ENCODE measurements around the gene GRB7.
A peak's percentile ranks its signal among the peaks of the same experiment; 100 is the strongest.

The GRB7 gene

GRCh38 chr17:39754958-39755553 is 17.3 kb downstream of the GRB7 start:
- peak; percentile 47 for DNase-seq (ENCODE audit: low read depth)
- peak overlapping the region; percentile 70 for H3K4me3 ChIP-seq (ENCODE audit: low read depth, low read length)
- TF ChIP-seq, protein P1, sequence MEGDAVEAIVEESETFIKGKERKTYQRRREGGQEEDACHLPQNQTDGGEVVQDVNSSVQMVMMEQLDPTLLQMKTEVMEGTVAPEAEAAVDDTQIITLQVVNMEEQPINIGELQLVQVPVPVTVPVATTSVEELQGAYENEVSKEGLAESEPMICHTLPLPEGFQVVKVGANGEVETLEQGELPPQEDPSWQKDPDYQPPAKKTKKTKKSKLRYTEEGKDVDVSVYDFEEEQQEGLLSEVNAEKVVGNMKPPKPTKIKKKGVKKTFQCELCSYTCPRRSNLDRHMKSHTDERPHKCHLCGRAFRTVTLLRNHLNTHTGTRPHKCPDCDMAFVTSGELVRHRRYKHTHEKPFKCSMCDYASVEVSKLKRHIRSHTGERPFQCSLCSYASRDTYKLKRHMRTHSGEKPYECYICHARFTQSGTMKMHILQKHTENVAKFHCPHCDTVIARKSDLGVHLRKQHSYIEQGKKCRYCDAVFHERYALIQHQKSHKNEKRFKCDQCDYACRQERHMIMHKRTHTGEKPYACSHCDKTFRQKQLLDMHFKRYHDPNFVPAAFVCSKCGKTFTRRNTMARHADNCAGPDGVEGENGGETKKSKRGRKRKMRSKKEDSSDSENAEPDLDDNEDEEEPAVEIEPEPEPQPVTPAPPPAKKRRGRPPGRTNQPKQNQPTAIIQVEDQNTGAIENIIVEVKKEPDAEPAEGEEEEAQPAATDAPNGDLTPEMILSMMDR (IDR thresholded peaks at IDR 0.05; ENCODE audit: insufficient read depth, low read depth, low read length, missing control alignments) = no peak

GRCh38 chr17:39755554-39756379 is 18.0 kb downstream of the GRB7 start:
- DNase-seq (ENCODE audit: low read depth) = peak; percentile 92
- TF ChIP-seq, protein P1 (IDR thresholded peaks at IDR 0.05; ENCODE audit: insufficient read depth, low read depth, low read length, missing control alignments) = no peak
- H3K4me3 ChIP-seq (ENCODE audit: low read depth, low read length) = peak overlapping the region; percentile 70

DNA sequence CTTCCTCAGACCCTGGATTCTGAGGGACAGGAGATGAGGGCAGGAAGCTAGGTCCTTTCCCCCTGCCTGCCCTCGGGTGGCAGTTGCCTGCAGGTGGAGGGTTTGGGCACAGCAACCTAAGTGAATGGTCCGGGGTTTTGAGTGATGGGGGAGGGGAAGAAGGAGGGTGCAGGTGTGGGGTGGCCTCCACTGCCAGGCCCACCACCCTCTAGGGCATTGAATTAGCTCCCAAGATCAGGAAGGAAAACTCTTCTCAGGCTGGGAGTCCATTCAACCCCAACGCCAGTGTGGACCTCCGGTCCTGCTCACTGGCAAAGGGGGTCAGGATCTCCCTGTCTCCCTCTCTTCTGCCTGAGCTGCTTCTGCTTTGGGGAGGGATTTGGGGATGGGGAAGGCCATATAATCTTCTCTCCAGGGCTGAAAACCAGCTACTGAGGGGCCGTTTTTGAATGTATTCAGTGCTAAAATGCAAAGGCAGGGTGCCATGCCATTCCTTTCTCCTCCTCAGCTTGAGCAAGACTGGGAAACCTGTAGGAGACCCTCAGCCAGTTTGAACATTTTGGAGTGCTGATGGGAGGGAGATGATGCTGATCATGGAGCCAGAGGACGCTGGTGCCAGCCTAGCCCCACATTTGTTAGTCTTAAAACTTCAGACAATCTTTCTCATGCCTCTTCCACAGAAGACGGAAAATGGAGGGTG is 18.8 kb downstream of the GRB7 start:
- peak overlapping the region; percentile 70 for H3K4me3 ChIP-seq (ENCODE audit: low read depth, low read length)
- TF ChIP-seq, protein P1 (IDR thresholded peaks at IDR 0.05; ENCODE audit: insufficient read depth, low read depth, low read length, missing control alignments) = no peak

DNA sequence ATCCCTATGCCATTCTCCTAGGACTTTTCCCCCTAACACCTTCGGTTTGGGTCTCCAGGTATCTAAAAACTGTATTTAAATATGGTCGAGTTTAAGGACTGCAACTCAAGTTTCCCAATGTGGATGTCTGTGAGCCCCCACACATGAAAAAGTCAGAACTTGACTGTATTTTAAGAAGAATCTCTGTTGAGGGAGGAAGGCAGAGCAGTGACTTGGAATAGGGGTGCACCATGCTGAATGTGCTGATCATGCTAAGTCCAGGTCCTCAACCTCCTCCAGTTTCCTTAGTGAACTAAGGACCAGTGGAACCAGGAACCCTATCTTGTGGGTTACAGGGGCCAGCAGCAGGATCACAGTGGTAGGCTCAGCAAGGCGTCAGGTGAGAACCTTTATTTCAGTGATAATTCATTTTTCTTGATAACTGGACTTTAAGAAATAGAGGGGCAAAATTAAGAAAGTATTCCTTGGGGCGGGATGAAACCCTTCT is 19.5 kb downstream of the GRB7 start:
- H3K4me3 ChIP-seq (ENCODE audit: low read depth, low read length) = no peak overlapping the region
- DNase-seq (ENCODE audit: low read depth) = peak; percentile 49
- TF ChIP-seq, protein P1 (IDR thresholded peaks at IDR 0.05; ENCODE audit: insufficient read depth, low read depth, low read length, missing control alignments) = no peak

More for the DNA sequence above, 18.8 kb downstream of the GRB7 start:
- DNase-seq (ENCODE audit: low read depth) = no peak

DNA sequence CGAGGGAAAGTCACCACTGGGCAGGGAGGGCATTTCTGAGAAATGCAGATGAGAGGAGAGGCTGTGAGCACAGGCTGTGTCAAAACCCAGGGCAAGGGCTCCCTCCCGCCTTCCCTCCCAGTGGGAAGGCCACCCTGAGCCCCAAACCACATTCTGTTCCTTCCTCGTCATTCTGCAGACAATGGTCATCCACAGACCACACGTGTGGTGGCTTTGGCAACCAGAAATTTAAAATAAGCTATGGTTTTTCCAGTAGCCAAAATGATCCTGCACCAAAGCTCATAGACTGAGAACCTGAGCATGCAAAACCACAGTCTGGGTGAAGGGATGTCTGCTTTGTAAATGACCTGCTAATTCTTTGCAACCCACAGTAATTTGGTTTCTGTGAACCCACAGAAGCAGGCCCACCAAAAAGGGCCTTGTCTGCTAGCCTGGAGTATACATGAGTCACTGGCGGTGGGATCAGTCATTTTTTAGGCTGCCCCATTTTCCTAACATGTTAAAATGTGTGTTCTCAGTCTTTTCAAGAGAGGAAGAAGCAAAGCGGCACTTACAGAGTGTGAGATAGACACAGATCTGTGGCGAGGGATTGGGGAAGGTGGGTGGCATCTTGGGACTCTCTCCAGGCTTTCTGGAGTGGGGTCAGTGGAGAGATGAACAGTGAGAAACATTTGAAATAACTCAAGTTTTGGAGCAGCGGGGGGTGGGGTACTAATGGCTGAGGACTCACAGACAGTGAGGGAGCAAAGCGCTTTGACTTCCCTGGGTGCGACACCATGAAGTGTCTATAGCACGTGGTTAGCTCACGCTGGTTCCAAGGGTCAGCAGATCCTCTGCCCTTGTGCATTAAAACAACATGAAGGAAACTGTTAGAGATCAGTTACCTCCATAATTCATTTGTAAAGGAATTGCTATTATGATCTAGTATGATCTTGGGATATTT is 20.5 kb downstream of the GRB7 start:
- peak; percentile 89 for DNase-seq (ENCODE audit: low read depth)
- no peak overlapping the region for H3K4me3 ChIP-seq (ENCODE audit: low read depth, low read length)
- TF ChIP-seq, protein P1 (IDR thresholded peaks at IDR 0.05; ENCODE audit: insufficient read depth, low read depth, low read length, missing control alignments) = no peak

- no peak overlapping the region for H3K4me3 ChIP-seq (ENCODE audit: low read depth, low read length)
- TF ChIP-seq, protein P1 (IDR thresholded peaks at IDR 0.05; ENCODE audit: insufficient read depth, low read depth, low read length, missing control alignments) = no peak
- peak; percentile 47 for DNase-seq (ENCODE audit: low read depth)
These were observed 21.5 kb downstream of the GRB7 start for GRCh38 chr17:39759204-39759603.
